Suprapubic skin (tissue), 3 donors: ENCODE results near the gene GORAB.

Experiments used
- CTCF ChIP-seq, 2 donors: fragments of 200-600 bp in 1 of 2; fragments of 450-650 bp in 1 of 2; sonication (generic) in 1 of 2; IDR thresholded peaks; one replicate each; pipeline ENCODE4 v1.5.1; 2016 to 2019; ENCODE audit warnings: antibody characterized with exemption in 2 of 2, mild to moderate bottlenecking in 1 of 2, moderate library complexity in 1 of 2
- EP300 ChIP-seq: sonication (generic); formaldehyde crosslinking; IDR thresholded peaks from one replicate; pipeline ENCODE4 v1.6.1; 2017; ENCODE audit warnings: antibody characterized with exemption

GRCh38 chr1:170531758-170532657, at the start of gene GORAB:
- no peak for TF ChIP-seq CTCF (IDR thresholded peaks at IDR 0.05)
- TF ChIP-seq EP300, result no peak
